ES-I3 (cell line): ENCODE data around the gene BEST4.
A peak's percentile ranks its signal among the peaks of the same experiment; 100 is the strongest.
"Not testable (repeated sequence)": the region's sequence is repeated elsewhere in the genome, so short reads cannot be mapped to it uniquely, and the experiment has no call there.

Source experiments
- H3K36me3 ChIP-seq: 2 replicates; pipeline ENCODE4 v1.6.1; 2013; ENCODE audit warnings: mild to moderate bottlenecking, low read length, control low read depth, moderate library complexity; ENCODE audit not compliant: insufficient read depth
- H3K4me1 ChIP-seq: 2 replicates; pipeline ENCODE4 v1.6.1; 2013; ENCODE audit warnings: mild to moderate bottlenecking, control low read depth, low read length; ENCODE audit not compliant: insufficient read depth
- H3K9ac ChIP-seq: 2 replicates; pipeline ENCODE4 v1.6.1; 2013; ENCODE audit warnings: low read depth, mild to moderate bottlenecking, low read length, moderate library complexity
- H3K9me3 ChIP-seq: 2 replicates; pipeline ENCODE4 v1.6.1; 2013; ENCODE audit warnings: mild to moderate bottlenecking, low read length, moderate library complexity; ENCODE audit not compliant: control insufficient read depth, insufficient read depth

BEST4 gene

DNA sequence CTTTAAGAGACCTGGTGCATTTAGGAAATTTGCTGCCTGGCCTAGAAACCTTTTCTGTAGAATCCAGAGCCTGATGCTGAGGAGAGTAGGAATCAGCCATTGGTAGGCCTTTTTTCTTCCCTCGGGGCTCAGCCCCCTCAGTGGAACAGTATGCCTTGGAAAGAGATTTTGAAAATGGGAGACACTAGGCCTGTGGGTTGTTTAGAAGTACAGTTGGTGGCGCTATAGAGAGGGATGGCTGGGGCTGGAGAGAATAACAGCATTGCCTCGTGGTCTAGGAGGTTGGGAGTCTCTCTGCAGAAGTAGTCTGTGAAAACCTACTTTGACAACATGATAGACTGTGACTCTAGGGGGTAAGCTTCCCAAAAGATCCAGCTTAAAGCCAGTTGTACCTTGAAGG, 40.1 kb downstream of the BEST4 start:
- peaks cover 18% of the 10 kb centered on the region for H3K36me3 ChIP-seq
- H3K4me1 ChIP-seq, result no peaks in the 10 kb centered on the region
- no peak overlapping the region for H3K9ac ChIP-seq
- no peaks in the 10 kb centered on the region for H3K9me3 ChIP-seq

DNA sequence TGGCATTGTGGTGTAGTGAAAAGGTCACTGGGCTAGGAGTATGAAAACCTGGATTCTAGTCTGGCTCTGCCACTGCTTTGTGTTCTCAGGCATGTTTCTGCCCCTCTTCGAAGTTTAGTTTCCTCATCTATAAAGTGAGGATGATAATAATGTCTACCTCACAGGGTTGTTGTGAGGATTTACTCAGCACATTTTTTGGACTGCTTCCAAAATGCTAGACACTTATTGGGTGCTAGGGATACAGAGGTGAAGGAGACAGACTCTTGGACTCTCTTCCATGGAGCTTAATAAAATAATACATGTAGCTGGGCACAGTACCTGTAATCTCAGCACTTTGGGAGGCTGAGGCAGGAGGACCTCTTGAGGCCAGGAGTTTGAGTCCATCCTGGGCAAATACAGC, 44.8 kb downstream of the BEST4 start:
- Histone ChIP-seq H3K9ac (no peak overlapping the region), H3K9me3 (no peaks in the 10 kb centered on the region), H3K36me3 (peaks cover 14% of the 10 kb centered on the region), H3K4me1 (no peaks in the 10 kb centered on the region)

DNA sequence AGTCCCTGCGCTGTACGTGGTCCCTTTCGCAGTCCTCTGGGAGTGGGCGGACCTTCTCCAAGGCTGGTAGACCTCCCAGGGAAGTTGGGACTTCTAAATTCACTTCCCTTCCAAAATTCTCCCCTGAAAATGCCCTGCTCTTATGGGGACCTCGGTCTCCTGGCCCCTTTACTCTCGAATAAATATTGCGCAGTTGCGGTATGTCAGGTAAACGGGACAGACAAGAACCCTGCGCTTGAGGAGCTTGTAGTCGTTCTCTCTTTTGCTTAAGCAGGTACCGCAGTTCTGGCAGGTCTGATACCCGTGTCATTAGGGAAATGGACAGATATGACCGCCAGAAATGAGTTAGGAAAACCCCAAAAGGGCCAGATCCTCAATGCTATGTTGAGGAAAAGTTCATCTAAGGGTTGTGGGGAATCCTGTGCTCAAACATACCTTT, 47.8 kb downstream of the BEST4 start:
- no peaks in the 10 kb centered on the region for H3K4me1 ChIP-seq
- peaks cover 7% of the 10 kb centered on the region; the same call in 1 of the 2 replicates for H3K36me3 ChIP-seq
- no peaks in the 10 kb centered on the region for H3K9me3 ChIP-seq
- peak overlapping the region; percentile 85 for H3K9ac ChIP-seq

DNA sequence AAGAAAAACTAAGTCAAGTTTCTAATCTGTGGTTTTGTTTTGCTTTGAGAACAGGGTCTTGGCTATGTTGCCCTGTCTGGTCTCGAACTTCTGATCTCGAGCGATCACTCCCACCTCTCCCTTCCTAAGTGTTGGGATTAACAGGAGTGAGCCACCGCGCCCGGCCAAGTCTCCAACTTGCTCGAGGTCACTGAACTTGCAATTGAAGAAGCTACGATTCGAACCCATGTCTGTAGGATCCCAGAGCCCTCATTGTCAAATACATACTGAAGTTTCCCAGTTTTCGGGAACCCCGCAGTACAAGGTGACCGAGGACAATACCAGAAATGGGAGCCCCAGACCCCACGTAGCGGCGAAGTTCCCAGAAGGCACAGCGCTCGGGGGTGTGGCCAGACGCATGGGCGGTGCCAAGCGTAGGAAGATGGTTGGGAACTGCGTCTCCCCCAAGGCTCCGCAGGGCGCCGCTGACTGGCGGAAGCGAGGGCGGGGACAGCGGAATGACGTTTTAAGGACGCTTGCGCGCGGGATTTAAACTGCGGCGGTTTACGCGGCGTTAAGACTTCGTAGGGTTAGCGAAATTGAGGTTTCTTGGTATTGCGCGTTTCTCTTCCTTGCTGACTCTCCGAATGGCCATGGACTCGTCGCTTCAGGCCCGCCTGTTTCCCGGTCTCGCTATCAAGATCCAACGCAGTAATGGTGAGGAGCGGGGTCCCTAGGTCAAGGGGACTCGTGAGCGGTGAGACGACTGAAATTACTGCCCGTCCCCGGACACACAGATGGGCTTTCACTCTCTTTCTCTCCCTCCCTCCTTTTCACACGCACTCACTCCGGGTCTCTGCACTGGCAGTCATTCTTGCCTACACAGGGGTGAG, 48.4 kb downstream of the BEST4 start, which contains the start of gene KIF2C:
KIF2C (plus strand) TSS at position 531 of the 872 bp plus-strand sequence; CDS start at position 627, 96 bp downstream.
- Histone ChIP-seq H3K9me3 (no peaks in the 10 kb centered on the region), H3K4me1 (no peaks in the 10 kb centered on the region; the same call in 1 of the 2 replicates), H3K9ac (peak within 1 kb of the TSS; percentile 85), H3K36me3 (peaks cover 7% of the 10 kb centered on the region; the same call in 1 of the 2 replicates)

DNA sequence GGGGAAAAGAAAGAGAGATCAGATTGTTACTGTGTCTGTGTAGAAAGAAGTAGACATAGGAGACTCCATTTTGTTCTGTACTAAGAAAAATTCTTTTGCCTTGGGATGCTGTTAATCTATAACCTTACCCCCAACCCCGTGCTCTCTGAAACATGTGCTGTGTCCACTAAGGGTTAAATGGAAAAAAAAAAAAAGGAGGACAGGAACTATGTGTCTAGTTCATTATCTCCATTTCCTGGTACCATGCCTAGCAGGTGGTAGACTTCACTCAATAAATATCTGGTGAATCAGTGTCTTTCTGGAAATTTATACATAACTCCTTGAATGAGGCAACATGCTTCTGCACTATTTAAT, 49.0 kb downstream of the BEST4 start:
- H3K36me3 ChIP-seq, H3K9me3 ChIP-seq, H3K4me1 ChIP-seq: not testable (repeated sequence)
- H3K9ac ChIP-seq, result peak overlapping the region; percentile 85

DNA sequence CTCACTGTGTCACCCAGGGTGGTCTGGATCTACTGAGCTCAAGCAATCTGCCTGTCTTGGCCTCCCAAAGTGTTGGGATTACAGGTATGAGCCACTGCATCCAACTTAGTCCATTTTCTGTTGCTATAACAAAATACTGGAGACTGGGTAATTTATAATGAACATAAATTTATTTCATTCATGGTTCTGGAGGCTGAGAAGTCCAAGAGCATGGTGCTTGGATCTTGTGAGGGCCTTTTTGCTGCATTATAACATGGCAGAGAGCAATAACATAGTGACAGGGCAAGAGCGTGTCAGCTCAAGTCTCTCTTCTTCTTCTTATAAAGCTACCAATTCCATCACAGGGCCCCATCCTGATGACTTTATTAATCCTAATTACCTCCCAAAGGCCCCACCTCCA, 52.0 kb downstream of the BEST4 start:
- Histone ChIP-seq H3K9me3 (no peaks in the 10 kb centered on the region), H3K9ac (no peak overlapping the region), H3K36me3 (no peaks in the 10 kb centered on the region), H3K4me1 (no peaks in the 10 kb centered on the region; the same call in 1 of the 2 replicates)

DNA sequence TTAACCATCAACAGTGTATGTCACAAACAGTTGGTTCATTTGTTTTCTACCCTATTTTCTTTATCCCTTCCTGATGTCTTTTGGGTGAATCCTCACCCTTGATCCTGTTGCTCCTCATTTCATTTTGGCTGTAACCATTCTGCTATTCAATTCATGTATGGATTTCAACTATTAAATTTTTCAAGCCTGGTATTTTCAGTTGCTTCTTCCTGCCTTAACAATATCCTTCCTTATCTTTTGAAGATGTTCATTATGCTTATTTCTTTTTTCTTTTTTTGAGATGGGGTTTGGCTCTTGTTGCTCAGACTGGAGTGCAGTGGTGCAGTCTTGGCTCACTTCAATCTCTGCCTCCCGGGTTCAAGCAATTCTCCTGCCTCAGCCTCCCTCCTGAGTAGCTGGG, 54.2 kb downstream of the BEST4 start:
- no peak overlapping the region for H3K9ac ChIP-seq
- no peaks in the 10 kb centered on the region for H3K9me3 ChIP-seq
- H3K4me1 ChIP-seq, result no peaks in the 10 kb centered on the region; the same call in 1 of the 2 replicates
- H3K36me3 ChIP-seq, result no peaks in the 10 kb centered on the region
